SKM-1 treated with dmso at 0.1 percent for 144 hours (cell line): Measurements from ENCODE around the gene INTS11.

ENCODE experiments used
- DNase-seq: peaks from one replicate; lab custom pipeline; 2025; ENCODE audit not compliant: unreplicated experiment; lab: John Stamatoyannopoulos, UW

The INTS11 gene

GRCh38 chr1:1358433-1359271 lies 34.2 kb upstream of the INTS11 start, which contains the start of gene MXRA8:
Gene MXRA8 (minus strand): TSS chr1:1358555. CDS start chr1:1358504, 51 bp downstream.
- DNase-seq = no peak

DNA sequence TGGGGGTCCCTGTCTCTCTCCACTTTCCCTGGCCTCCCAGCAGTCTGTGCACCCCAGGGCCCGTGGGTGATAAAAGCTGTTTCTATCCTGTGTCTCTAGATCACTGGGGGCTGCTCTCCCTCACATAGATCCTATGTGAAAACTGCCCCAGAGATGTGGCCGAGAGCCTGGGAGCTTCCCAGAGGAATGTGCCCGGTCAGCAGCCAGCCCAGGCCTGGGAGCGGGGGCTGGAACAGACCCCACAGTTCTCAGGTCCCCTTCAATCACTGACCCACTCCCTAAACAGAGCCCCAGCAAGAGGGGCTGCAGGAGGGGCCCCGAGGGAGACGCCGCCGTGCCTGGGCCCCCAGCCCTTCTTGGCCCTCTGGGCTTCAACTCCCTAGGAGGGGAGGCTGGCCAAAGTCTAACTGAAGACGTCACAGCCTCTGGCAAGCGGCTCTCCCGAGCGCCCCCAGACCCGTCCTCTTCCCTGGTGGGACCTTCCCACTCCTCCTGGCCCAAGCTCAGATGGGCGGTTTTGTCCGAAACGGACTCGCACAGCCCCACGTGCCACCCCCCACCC lies 33.5 kb upstream of the INTS11 start:
- DNase-seq = no peak

- DNase-seq = no peak
Observed at GRCh38 chr1:1356796-1357401, 32.4 kb upstream of the INTS11 start.

DNA sequence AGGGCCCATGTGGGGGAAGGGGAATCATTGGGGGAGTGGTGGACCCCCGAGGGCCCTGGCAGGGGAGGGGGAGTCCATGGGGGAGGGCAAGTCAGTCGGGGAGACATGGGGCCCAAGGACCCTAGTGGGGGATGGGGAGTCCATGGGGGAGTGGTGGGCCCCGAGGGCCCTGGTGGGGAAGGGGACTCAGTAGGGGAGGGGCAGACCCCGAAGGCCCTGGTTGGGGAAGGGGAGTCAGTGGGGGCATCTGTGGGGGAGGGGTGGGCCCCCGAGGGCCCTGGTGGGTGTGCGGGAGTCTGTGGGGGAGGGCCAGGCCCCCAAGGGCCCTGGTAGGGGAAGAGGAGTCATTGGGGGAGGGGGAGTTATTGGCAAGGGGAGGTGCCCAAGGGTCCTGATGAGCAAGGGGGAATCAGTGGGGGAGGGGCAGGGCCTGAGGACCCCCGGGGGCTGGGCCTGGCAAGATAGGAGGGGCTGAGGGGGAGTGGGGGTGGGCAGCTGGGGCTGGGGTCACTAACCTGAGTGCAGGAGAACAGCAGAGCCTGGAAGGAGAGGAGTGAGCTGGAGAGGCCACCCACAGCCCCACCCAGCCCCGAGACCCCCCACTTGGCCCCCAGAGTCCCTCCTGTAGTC lies 31.8 kb upstream of the INTS11 start:
- no peak for DNase-seq

DNA sequence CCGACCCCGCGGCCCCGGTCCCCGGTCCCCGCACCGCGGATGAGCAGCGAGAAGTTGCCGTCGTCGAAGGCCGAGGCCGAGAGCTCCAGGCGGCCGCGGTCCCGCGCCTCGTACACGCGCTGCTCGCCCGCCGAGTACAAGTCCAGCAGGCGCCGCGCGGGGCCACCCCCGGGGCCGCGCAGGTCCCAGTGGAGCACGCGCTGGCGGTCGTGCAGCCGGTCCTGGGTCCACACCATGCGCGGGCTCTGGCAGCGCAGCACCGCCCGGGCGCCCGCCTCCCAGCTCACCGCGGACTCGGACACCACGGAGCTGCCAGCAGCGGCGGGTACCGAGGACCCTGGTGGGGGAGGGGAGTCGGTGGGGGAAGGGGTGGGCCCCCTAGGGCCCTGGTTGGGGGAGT lies 31.0 kb upstream of the INTS11 start:
- no peak for DNase-seq

DNA sequence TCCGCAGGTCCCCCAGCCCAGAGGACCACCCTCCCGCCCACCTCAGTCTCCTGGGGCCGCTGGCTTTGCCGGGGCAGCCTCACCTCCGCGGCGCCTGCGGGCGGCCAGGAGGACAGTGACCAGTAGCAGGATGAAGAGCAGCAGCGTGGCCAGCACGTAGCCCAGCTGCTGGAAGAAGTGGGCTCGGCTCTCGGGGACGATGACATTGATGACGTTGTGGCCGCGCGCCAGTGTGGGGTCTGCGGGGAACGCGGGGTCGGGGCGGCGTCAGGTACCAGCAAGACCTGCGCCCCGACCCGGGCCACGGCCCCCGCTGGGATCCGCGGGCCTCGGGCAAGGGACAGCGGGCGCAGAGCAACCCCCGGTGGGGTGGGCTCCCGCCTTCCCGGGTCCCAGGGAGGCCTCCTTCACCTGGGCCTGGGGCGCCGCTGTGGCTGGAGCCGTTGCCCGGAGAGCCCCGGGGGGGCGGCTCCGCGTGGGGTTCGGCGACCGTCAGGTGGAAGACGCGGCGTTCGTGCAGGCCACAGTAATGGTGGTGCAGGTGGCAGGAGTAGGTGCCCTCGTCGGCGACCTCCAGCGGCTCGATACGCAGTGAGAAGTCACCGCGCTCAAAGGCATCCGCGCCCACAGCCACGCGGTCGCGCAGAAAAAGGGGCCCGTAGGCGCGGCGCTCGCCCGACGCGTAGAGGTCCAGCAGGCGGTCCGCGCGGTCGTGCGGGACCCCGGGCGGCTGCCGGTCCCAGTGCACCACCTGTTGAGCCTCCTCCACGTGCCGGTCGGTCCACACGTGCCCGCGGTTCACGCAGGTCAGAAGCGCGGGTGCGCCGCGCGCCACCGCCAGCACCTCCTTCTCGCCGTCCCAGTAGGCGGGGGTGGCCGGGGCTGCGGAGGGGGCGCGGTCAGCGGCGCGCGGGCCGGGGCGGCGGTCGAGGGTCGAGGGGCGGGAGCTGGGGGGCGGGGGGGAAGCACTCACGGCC lies 30.1 kb upstream of the INTS11 start:
- no peak for DNase-seq

GRCh38 chr1:1353389-1354151 lies 29.1 kb upstream of the INTS11 start:
- no peak for DNase-seq

DNA sequence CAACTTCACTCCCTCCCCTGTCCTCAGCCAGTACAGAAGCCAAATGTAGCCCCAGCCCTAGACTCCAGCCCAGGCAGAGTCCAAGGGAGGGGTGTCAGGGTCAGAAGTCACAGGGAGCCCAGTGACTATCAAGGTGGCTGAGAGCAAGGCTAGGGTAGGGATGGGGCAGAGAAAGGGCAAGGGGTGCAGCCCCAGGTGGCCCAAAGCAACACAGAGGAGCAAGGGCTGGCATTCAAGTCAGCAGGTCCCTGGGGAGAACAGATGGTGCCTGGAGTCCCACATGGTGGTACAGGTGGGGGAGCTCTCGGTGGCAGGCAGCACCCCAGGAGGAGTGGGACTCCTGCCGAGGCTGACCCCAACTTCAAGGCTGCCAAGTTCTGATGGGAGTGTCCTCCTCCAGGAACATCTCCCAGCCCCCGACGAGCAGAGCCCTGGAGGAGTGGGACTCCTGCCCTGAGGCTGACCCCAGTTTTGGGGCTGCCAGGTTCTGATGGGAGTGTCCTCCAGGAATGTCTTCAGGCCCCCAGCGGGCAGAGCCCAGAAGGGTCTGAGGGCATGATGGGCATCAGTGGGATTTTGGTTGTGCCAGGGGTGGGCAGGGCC lies 28.4 kb upstream of the INTS11 start:
- DNase-seq = no peak

DNA sequence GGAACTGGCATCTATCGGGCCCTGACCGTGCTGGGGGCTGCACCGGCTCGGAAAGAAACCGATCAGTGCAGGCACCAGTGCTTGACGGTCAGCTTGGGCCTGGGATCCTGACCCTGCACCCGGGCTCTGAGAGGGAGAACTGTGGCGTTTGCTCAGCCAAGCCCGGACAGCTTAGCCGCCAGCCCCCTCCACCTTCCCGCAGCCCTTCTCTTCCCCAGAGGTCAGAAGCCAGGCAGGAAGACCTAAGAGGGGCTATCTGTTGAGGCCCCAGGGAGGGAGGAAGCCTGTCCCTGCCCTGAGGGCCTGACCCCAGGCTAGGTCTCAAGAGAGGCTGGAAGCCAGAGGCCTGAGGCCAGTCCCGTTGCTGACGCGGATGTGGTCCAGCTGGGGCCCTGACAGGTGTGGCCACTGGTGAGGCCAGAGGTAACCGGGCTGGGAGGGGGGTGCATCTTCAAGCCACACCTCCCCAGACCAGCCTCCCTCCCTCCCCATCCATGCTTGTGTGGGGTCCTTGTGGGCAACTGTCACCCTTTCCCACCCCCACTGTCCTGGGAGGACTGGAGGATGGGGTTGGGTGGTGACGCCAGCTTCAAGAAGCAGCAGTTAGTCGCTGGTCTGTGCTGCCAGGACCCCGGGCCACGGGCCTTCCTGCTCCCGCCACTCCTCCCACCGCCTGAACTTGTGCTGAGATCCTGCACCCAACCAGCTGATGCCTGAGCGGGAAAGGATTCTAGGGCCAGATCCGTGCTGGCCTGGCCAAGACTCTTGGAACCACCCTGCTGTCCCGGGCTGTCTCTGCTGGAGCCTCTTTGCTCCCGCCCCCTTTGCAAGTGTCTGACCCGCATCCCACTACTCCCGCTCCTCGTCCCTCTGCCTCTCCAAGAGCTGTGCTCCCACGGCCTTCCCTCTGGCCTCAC lies 27.3 kb upstream of the INTS11 start:
- no peak for DNase-seq

DNA sequence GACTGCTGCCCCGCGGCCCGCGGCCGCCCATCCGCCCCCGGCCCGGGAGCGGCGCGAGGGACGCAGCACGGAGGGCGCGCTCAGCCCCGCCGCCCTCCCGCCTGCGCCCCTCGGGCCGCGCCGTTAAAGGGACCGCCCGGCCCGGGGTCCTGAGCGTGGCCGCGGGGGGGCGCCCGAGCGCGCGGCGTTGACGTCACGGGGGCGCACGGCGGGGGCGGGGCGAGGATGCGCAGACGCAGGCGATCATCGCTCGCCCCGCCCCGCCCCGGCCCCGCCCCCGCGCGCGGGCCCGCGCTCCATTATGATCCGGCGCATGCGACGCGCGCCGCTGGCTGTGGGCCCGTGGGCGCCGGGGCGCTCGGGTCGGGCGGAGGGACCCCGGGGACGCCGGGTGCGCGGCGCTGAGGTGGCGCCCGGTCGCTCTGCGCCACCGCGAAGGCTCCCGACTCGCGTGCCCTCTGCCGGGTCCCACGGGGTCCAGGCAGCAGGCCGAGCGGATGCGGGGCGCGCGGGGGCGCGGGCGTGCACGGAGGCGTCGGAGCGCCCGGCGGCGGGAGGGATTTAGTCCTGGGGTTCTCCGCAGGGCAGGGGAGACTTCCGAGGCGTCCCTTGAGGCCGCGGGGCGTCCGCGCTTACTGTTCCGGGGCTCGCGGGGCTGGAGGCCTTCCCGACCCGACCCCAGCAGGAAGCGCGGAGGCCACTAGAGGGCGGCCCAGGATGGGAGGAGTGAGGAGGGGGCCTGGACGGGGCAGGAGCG lies 25.0 kb upstream of the INTS11 start, which contains the start of gene DVL1:
TSS of gene DVL1 (minus strand) at position 163 of the 757 bp plus-strand sequence. CDS start 353 bp downstream, outside the sequence.
- DNase-seq = peak; percentile 30

- no peak for DNase-seq
Observed at GRCh38 chr1:1348420-1349255, 24.2 kb upstream of the INTS11 start.

DNA sequence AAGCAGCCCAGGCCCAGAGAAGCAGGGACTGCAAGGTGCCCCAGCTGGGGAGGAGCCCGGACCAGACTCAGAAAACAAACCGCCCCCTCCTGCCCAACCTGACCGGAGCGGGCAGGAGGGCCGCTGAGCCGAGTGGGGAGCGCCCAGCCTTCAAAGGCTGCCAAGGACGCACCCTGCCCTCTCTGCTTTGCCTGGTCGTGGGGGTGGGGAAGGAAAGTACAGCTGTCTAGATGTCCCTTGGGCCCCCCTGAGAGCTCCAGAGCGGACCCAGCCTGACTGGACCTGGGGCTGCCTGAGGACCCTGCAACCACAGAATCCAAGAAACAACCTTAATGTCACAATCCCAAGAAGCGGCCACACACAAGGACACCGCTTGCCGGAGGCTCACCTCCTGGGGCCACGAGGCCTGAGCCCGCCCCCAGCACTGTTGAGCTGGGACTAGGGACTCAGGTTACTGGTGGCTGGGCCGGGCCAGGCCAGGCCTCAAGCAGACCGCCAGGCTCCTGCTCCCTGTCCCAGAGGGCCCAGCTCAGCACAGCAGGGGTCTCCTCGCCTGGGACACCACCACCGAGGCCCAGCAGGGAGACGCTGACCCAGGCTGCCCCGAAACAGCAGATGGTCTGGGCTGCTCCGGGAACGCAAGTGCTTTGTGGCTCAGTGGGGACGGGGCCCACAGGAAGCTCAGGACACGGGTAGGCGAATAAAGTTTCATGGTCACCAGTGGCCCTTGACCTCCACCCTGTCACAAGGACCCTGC lies 23.4 kb upstream of the INTS11 start:
- DNase-seq = no peak

DNA sequence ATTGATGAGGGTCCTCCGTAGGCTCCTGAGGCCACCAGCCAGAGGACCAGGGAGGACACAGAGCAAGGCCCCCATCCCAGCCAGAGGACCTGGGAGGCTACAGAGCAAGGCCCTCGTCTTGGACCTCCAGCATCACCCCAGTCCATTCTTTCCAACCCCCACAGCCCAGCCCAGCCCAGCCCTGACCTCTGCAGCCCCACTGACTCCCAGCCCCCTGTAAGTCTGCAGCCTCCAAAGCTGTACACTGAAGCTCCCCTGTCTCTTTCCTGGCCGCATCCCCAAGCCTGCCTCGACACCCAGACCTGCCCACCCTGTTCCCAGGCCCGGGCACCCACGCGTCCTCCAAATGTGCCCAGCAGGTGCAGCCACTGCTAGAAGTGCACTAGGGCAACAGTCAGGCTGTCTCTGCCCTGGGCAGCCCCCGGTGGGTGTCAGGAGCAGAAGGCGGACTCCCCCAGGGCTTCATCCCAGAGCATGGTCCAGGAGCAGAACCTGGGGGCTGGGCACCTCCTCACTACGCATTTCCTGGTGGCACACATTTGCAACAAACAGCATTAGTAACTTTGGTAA lies 22.7 kb upstream of the INTS11 start:
- DNase-seq = no peak

DNA sequence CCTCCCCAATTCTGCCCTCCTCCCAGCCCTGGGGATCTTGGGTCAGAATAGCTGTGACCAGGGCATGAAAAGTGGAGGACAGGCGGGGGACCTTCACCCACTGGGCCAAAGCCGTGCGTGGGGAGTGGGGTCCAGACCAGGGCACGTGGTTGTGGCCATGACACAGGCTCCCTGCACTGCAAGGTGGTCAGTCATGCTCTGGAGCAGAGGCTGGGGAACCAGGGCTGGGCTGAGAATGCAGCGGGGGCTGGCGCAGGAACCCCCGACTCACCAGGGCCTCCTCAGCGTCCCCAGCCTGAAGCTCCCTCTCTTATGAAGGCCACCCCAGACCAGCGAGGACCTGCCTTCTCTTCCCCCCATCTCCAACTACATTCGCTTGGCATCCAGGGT lies 22.0 kb upstream of the INTS11 start:
- DNase-seq = no peak

GRCh38 chr1:1345860-1346500 lies 21.5 kb upstream of the INTS11 start:
- DNase-seq = no peak
